Activated CD8-positive, alpha-beta memory T cell treated with anti-CD3 and anti-CD28 coated beads for 24 hours (primary cell): ENCODE data around the gene HEPHL1.
"Not testable (repeated sequence)": the region's sequence is repeated elsewhere in the genome, so short reads cannot be mapped to it uniquely, and the experiment has no call there.

Source experiments
- DNase-seq: peaks from one replicate; pipeline ENCODE4 v3.0.0-alpha.2; 2020

Gene HEPHL1

GRCh38 chr11:94020777-94021481, at the start of gene HEPHL1:
Gene HEPHL1 (plus strand): TSS chr11:94021354. CDS start chr11:94021369, 15 bp downstream.
- no peak for DNase-seq

GRCh38 chr11:93972790-93973189, 48.4 kb upstream of the HEPHL1 start:
- DNase-seq, result no peak

- not testable (repeated sequence) for DNase-seq
Measured at GRCh38 chr11:93973322-93974051, 47.7 kb upstream of the HEPHL1 start.

GRCh38 chr11:93974759-93975158, 46.4 kb upstream of the HEPHL1 start:
- no peak for DNase-seq

- not testable (repeated sequence) for DNase-seq
Measured at GRCh38 chr11:93976577-93977254, 44.4 kb upstream of the HEPHL1 start.

- DNase-seq, result no peak
Measured at GRCh38 chr11:93983542-93984195, 37.5 kb upstream of the HEPHL1 start.

GRCh38 chr11:93984196-93984567, 37.0 kb upstream of the HEPHL1 start:
- DNase-seq, result no peak

GRCh38 chr11:93984936-93985335, 36.2 kb upstream of the HEPHL1 start:
- DNase-seq, result no peak

- DNase-seq, result no peak
Measured at GRCh38 chr11:93986716-93987115, 34.4 kb upstream of the HEPHL1 start.

GRCh38 chr11:93988455-93988854, 32.7 kb upstream of the HEPHL1 start:
- DNase-seq, result no peak

GRCh38 chr11:93988912-93989311, 32.2 kb upstream of the HEPHL1 start:
- no peak for DNase-seq

GRCh38 chr11:93993747-93994146, 27.4 kb upstream of the HEPHL1 start:
- DNase-seq, result no peak

- DNase-seq, result no peak
Measured at GRCh38 chr11:93997741-93998140, 23.4 kb upstream of the HEPHL1 start.

- DNase-seq, result no peak
Measured at GRCh38 chr11:94000659-94001058, 20.5 kb upstream of the HEPHL1 start.

- no peak for DNase-seq
Measured at GRCh38 chr11:94002226-94002625, 18.9 kb upstream of the HEPHL1 start.

GRCh38 chr11:94007426-94007825, 13.7 kb upstream of the HEPHL1 start:
- no peak for DNase-seq

- DNase-seq, result no peak
Measured at GRCh38 chr11:94007906-94008305, 13.2 kb upstream of the HEPHL1 start.

- DNase-seq, result no peak
Measured at GRCh38 chr11:94010136-94010535, 11.0 kb upstream of the HEPHL1 start.

- DNase-seq, result no peak
Measured at GRCh38 chr11:94011478-94011877, 9.7 kb upstream of the HEPHL1 start.

GRCh38 chr11:94017446-94017845, 3.7 kb upstream of the HEPHL1 start:
- DNase-seq, result no peak

- no peak for DNase-seq
Measured at GRCh38 chr11:94018721-94019120, 2.4 kb upstream of the HEPHL1 start.

GRCh38 chr11:94023856-94024255, 2.7 kb downstream of the HEPHL1 start:
- DNase-seq, result no peak

GRCh38 chr11:94024547-94024946, 3.4 kb downstream of the HEPHL1 start:
- no peak for DNase-seq
